ENCODE measurements around the gene FGF3.
"Not testable (repeated sequence)": the region's sequence is repeated elsewhere in the genome, so short reads cannot be mapped to it uniquely, and the experiment has no call there.

FGF3 gene

GRCh38 chr11:69770540-69770939 is 48.7 kb downstream of the FGF3 start:
- DNase-seq (ENCODE audit: low read depth) = no peak

- DNase-seq (ENCODE audit: low read depth) = no peak
These were observed 53.7 kb downstream of the FGF3 start for GRCh38 chr11:69765498-69765995.

- DNase-seq (ENCODE audit: low read depth) = not testable (repeated sequence)
These were observed 54.3 kb downstream of the FGF3 start for GRCh38 chr11:69764918-69765317.

- DNase-seq (ENCODE audit: low read depth) = no peak
These were observed 58.9 kb downstream of the FGF3 start for GRCh38 chr11:69760319-69760718.

All from CMK (cell line).